Measurements from ENCODE around the gene TARS3.

DNA sequence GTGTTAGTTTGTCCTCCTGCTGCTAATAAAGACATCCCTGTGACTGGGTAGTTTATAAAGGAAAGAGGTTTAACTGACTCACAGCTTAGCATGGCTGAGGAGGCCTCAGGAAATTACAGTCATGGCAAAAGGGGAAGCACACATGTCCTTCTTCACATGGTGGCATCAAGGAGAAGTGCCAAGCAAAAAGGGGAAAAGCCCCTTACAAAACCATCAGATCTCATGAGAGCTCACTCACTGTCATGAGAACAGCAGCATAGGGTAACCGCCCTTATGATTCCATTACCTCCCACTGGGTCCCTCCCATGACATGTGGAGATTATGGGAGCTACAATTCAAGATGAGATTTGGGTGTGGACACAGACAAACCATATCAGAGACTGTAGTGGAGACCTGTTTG lies 99.1 kb downstream of the TARS3 start:
- no peak for TF ChIP-seq POLR2A (IDR thresholded peaks at IDR 0.05)
- TF ChIP-seq CTCF (IDR thresholded peaks at IDR 0.05): no peak

Measured in right lobe of liver (tissue), 4 donors.